Uterus (tissue), 2 donors: ENCODE results near the gene FFAR3.

ENCODE experiments used
- POLR2A ChIP-seq, 2 donors: fragments of 450-650 bp; IDR thresholded peaks; one replicate each; pipeline ENCODE4 v1.6.1; 2016; ENCODE audit warnings: antibody characterized with exemption in 2 of 2, mild to moderate bottlenecking in 1 of 2, moderate library complexity in 1 of 2
- TF ChIP-seq, protein P1 (sequence below), 4 experiments: fragments of 200-600 bp in 2 of 4; fragments of 450-650 bp in 2 of 4; sonication (generic) in 2 of 4; IDR thresholded peaks; one replicate each; pipeline ENCODE4 v1.5.1; 2016 to 2019; ENCODE audit warnings: antibody characterized with exemption in 4 of 4, mild to moderate bottlenecking in 2 of 4, moderate library complexity in 1 of 4

- TF ChIP-seq, protein P1, sequence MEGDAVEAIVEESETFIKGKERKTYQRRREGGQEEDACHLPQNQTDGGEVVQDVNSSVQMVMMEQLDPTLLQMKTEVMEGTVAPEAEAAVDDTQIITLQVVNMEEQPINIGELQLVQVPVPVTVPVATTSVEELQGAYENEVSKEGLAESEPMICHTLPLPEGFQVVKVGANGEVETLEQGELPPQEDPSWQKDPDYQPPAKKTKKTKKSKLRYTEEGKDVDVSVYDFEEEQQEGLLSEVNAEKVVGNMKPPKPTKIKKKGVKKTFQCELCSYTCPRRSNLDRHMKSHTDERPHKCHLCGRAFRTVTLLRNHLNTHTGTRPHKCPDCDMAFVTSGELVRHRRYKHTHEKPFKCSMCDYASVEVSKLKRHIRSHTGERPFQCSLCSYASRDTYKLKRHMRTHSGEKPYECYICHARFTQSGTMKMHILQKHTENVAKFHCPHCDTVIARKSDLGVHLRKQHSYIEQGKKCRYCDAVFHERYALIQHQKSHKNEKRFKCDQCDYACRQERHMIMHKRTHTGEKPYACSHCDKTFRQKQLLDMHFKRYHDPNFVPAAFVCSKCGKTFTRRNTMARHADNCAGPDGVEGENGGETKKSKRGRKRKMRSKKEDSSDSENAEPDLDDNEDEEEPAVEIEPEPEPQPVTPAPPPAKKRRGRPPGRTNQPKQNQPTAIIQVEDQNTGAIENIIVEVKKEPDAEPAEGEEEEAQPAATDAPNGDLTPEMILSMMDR (IDR thresholded peaks at IDR 0.05) = no peak
- TF ChIP-seq POLR2A (IDR thresholded peaks at IDR 0.05) = no peak
Measured at GRCh38 chr19:35354898-35355297, 3.4 kb upstream of the FFAR3 start.
